ENCODE results near the gene CTSE. TPM values are rescaled to one million over a fixed set of nuclear protein-coding genes. Genes with fewer than 3 reads are reported as not detected.

CTSE gene
- total RNA-seq, 1 donor from 2014 or later: not detected

GRCh38 chr1:205975387-205975998, 48.2 kb downstream of the CTSE start:
- Mint-ChIP-seq H3K27ac (no peak overlapping the region), H3K36me3 (ENCODE audit: low read depth) (no peaks in the 10 kb centered on the region), H3K4me1 (no peaks in the 10 kb centered on the region), H3K9me3 (no peaks in the 10 kb centered on the region), H3K4me3 (no peak overlapping the region), H3K27me3 (peaks cover 2% of the 10 kb centered on the region)
- DNase-seq (no peak), ATAC-seq (ENCODE audit: low read depth) (no peak)
- POLR2A ChIA-PET: no interaction called here
- intact Hi-C loops (cut with micrococcal nuclease): no loop called here
- CTCF ChIA-PET: interaction anchor here (1.4 to 3.3 kb wide), 3 partner anchors 57 to 130 kb away, joined by 3 to 88 read pairs (median 36); partner anchors contain the start of gene PM20D1
- no peak for TF ChIP-seq CTCF (IDR thresholded peaks at IDR 0.05)

- H3K27me3 Mint-ChIP-seq: peaks cover 2% of the 10 kb centered on the region
- POLR2A ChIA-PET: no interaction called here
These were observed 49.0 kb downstream of the CTSE start for GRCh38 chr1:205974712-205975111.

GRCh38 chr1:205973377-205974232, 50.1 kb downstream of the CTSE start:
- CTCF ChIA-PET: no interaction called here
- H3K4me3 Mint-ChIP-seq: no peak overlapping the region
- H3K27ac Mint-ChIP-seq: no peak overlapping the region
- POLR2A ChIA-PET: no interaction called here
- TF ChIP-seq CTCF (IDR thresholded peaks at IDR 0.05): no peak
- peaks cover 2% of the 10 kb centered on the region for H3K27me3 Mint-ChIP-seq
- DNase-seq (no peak), ATAC-seq (ENCODE audit: low read depth) (no peak)
- H3K9me3 Mint-ChIP-seq: no peaks in the 10 kb centered on the region
- no peaks in the 10 kb centered on the region for H3K4me1 Mint-ChIP-seq
- intact Hi-C loops (cut with micrococcal nuclease): no loop called here
- H3K36me3 Mint-ChIP-seq (ENCODE audit: low read depth): no peaks in the 10 kb centered on the region

More at GRCh38 chr1:205974712-205975111, 49.0 kb downstream of the CTSE start:
- Mint-ChIP-seq H3K36me3 (ENCODE audit: low read depth) (no peaks in the 10 kb centered on the region), H3K27ac (no peak overlapping the region), H3K4me3 (no peak overlapping the region), H3K4me1 (no peaks in the 10 kb centered on the region), H3K9me3 (no peaks in the 10 kb centered on the region)
- intact Hi-C loops (cut with micrococcal nuclease): no loop called here
- ATAC-seq (ENCODE audit: low read depth): no peak
- DNase-seq: no peak
- no peak for TF ChIP-seq CTCF (IDR thresholded peaks at IDR 0.05)
- CTCF ChIA-PET: no interaction called here

GRCh38 chr1:205972491-205973168, 51.1 kb downstream of the CTSE start:
- ATAC-seq (ENCODE audit: low read depth): no peak
- ChIA-PET POLR2A (no interaction called here), CTCF (no interaction called here)
- no peak overlapping the region for H3K4me3 Mint-ChIP-seq
- no peaks in the 10 kb centered on the region for H3K36me3 Mint-ChIP-seq (ENCODE audit: low read depth)
- H3K27ac Mint-ChIP-seq: no peak overlapping the region
- H3K27me3 Mint-ChIP-seq: peaks cover 2% of the 10 kb centered on the region
- DNase-seq: no peak
- no peak for TF ChIP-seq CTCF (IDR thresholded peaks at IDR 0.05)
- H3K4me1 Mint-ChIP-seq: no peaks in the 10 kb centered on the region
- no peaks in the 10 kb centered on the region for H3K9me3 Mint-ChIP-seq
- intact Hi-C loops (cut with micrococcal nuclease): no loop called here

GRCh38 chr1:205972081-205972480, 51.6 kb downstream of the CTSE start:
- DNase-seq (no peak), ATAC-seq (ENCODE audit: low read depth) (no peak)
- CTCF ChIA-PET: no interaction called here
- no peak for TF ChIP-seq CTCF (IDR thresholded peaks at IDR 0.05)
- Mint-ChIP-seq H3K4me1 (no peaks in the 10 kb centered on the region), H3K4me3 (no peak overlapping the region), H3K27ac (no peak overlapping the region), H3K27me3 (no peaks in the 10 kb centered on the region), H3K9me3 (no peaks in the 10 kb centered on the region), H3K36me3 (ENCODE audit: low read depth) (no peaks in the 10 kb centered on the region)
- intact Hi-C loops (cut with micrococcal nuclease): no loop called here
- POLR2A ChIA-PET: no interaction called here
